BJ (cell line): ENCODE results near the gene WDR90. TPM values are rescaled to one million over a fixed set of nuclear protein-coding genes. Genes with fewer than 3 reads are reported as not detected.

Source experiments
- CTCF ChIA-PET: fragments of 350-600 bp; formaldehyde crosslinking; extraction: SDS; loops from one replicate; lab custom pipeline; 2021; ENCODE audit warnings: antibody characterized with exemption, inconsistent platforms; lab: Yijun Ruan, JAX
- POLR2A ChIA-PET: fragments of 300-600 bp; sonication (Branson Sonifier 250); formaldehyde crosslinking; extraction: SDS; loops from one replicate; lab custom pipeline; 2021; ENCODE audit warnings: antibody characterized with exemption; lab: Charles Lee
- DNase-seq: peaks from one replicate; pipeline ENCODE4 v3.0.0-alpha.2; 2011; ENCODE audit warnings: low read depth
- H3K27me3 ChIP-seq: 2 replicates; pipeline ENCODE4 v1.6.0; 2011; ENCODE audit warnings: low read length; ENCODE audit not compliant: control insufficient read depth, insufficient read depth
- H3K36me3 ChIP-seq: 2 replicates; pipeline ENCODE4 v1.5.1; 2011; ENCODE audit warnings: low read length; ENCODE audit not compliant: control insufficient read depth, insufficient read depth
- H3K4me3 ChIP-seq: 2 replicates; pipeline ENCODE4 v1.5.1; 2011; ENCODE audit warnings: low read depth, mild to moderate bottlenecking, control low read depth, low read length
- polyA plus RNA-seq: library from polyadenylated mRNA; depleted of rRNA; stranded (reverse); fragments of >200 nt; gene quantifications from 2 replicates; pipeline ENCODE4 v1.2.3, GENCODE V29; 2011
- TF ChIP-seq, protein P1 (sequence below): IDR thresholded peaks from 2 replicates; pipeline ENCODE4 v1.5.1; 2011; ENCODE audit warnings: low read depth, mild to moderate bottlenecking, control low read depth, inconsistent platforms, low read length, moderate library complexity; ENCODE audit not compliant: insufficient read depth

Gene WDR90
- polyA plus RNA-seq, 1 experiment, result 10.0 TPM

DNA sequence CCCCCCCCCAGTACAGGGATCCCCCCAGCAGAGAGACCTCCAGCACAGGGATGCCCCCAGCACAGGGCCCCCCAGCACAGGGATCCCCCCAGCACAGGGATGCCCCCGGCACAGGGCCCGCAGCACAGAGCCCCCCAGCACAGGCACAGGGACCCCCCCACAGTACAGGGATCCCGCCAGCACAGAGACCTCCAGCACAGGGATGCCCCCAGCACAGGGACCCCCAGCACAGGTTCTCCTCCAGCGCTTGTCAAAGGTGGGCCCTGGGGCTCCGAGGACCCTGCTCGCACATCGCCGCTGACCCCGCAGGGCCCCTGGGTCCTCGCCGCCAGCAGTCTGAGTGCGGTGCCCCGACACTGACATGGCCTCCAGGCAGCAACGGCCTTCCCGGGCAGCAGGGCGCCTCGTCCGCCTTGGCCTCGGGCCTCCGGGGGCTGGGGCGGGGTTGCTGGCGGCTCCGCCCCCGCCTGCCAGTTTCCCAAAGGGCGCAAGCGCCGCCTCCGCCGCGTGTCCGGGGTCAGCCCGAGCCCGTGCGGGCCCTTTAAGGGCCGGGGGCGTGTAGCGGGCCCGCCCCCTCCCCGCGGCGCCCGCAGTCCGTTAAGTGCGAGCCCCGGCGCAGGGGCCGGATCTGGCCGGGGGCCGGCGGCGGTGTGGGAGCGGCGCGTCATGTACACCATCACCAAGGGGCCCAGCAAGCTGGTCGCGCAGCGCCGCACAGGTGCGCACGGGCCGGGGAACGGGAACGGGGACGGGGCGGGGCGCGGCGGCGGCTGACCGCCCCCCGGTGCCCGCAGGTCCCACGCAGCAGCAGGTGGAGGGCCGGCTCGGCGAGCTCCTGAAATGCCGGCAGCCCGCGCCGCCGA is 7.6 kb upstream of the WDR90 start, which contains the start of gene MCRIP2:
Gene MCRIP2, plus strand, starts transcription at position 503 of the 863 bp plus-strand sequence. Its CDS starts 164 bp downstream, at position 667.
- ChIA-PET POLR2A (no interaction called here), CTCF (interaction anchor here (1.1 kb wide), 1 partner anchor 19 kb away, joined by 3 read pairs; no protein-coding TSS in a partner anchor)
- Histone ChIP-seq H3K4me3 (peak within 1 kb of the TSS; percentile 59), H3K36me3 (peaks cover under 1% of the 10 kb centered on the region), H3K27me3 (no peaks in the 10 kb centered on the region)
- no peak for DNase-seq
- TF ChIP-seq, protein P1, sequence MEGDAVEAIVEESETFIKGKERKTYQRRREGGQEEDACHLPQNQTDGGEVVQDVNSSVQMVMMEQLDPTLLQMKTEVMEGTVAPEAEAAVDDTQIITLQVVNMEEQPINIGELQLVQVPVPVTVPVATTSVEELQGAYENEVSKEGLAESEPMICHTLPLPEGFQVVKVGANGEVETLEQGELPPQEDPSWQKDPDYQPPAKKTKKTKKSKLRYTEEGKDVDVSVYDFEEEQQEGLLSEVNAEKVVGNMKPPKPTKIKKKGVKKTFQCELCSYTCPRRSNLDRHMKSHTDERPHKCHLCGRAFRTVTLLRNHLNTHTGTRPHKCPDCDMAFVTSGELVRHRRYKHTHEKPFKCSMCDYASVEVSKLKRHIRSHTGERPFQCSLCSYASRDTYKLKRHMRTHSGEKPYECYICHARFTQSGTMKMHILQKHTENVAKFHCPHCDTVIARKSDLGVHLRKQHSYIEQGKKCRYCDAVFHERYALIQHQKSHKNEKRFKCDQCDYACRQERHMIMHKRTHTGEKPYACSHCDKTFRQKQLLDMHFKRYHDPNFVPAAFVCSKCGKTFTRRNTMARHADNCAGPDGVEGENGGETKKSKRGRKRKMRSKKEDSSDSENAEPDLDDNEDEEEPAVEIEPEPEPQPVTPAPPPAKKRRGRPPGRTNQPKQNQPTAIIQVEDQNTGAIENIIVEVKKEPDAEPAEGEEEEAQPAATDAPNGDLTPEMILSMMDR, result no peak

GRCh38 chr16:642189-643049 is 6.7 kb upstream of the WDR90 start:
- Histone ChIP-seq H3K36me3 (peaks cover 3% of the 10 kb centered on the region), H3K27me3 (no peaks in the 10 kb centered on the region), H3K4me3 (peak overlapping the region; percentile 59)
- TF ChIP-seq, protein P1, result no peak
- CTCF ChIA-PET, result interaction anchor here (1.1 kb wide), 1 partner anchor 18 kb away, joined by 3 read pairs; no protein-coding TSS in a partner anchor
- DNase-seq, result no peak
- POLR2A ChIA-PET, result no interaction called here

DNA sequence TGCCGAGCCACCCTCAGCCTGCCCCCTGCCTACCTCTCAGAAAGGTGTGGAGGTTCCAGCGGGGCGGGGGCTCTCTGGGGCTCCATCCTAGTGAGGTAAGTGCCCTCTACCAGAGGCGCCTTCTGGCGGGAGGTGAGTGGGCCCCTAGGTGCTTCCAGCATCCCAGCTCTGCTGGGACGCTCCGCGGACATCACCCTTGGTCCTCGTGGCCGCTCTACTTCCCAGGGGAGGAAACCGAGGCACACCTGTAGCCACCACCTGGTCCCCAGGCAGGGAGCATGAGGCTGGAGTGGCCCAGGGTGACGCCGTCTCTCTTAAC is 6.2 kb upstream of the WDR90 start:
- ChIA-PET CTCF (no interaction called here), POLR2A (no interaction called here)
- H3K4me3 ChIP-seq, result peak overlapping the region; percentile 59
- TF ChIP-seq, protein P1, result no peak
- peaks cover 3% of the 10 kb centered on the region for H3K36me3 ChIP-seq
- DNase-seq, result no peak
- H3K27me3 ChIP-seq, result no peaks in the 10 kb centered on the region

DNA sequence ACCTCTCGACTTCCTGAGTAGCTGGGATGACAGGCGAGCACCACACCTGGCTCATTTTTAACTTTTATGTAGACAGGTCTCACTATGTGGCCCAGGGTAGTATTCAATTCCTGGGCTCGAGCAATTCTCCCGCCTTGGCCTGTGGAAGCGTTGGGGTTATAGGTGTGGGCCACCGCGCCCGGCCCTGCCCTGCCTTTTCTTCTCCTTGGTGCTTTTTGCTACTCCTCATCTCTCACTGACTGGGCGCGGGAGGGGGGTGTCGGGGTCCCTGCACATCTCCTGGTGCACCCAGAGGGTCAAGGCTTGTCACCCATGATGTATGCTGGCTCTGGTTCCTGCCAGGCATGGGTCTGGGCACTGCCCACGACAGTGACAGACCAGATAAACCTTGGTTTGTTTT is 4.6 kb upstream of the WDR90 start:
- ChIA-PET POLR2A (interaction anchor here (0.7 kb wide), 1 partner anchor 9 kb away, joined by 3 read pairs; no protein-coding TSS in a partner anchor), CTCF (no interaction called here)
- TF ChIP-seq, protein P1, result no peak
- H3K36me3 ChIP-seq, result peaks cover 3% of the 10 kb centered on the region
- no peak overlapping the region for H3K4me3 ChIP-seq
- no peak for DNase-seq
- H3K27me3 ChIP-seq, result no peaks in the 10 kb centered on the region
